GM23338 (cell line): ENCODE results near the gene KIF18B.

Source experiments
- CREB1 ChIP-seq: fragments of 250-450 bp; sonication (Bioruptor Pico); IDR thresholded peaks from 2 replicates; pipeline ENCODE4 v1.5.0; 2020; ENCODE audit warnings: low read depth, mild to moderate bottlenecking, moderate library complexity
- EZH2 ChIP-seq: fragments of 200-600 bp; sonication (generic); IDR thresholded peaks from one replicate; pipeline ENCODE4 v1.8.0; 2017; ENCODE audit warnings: antibody characterized with exemption, mild to moderate bottlenecking, low read depth; ENCODE audit not compliant: unreplicated experiment
- EZH2phosphoT487 ChIP-seq: fragments of 200-600 bp; sonication (generic); IDR thresholded peaks from one replicate; pipeline ENCODE4 v1.8.1; 2018; ENCODE audit warnings: antibody characterized with exemption; ENCODE audit not compliant: unreplicated experiment
- JUNB ChIP-seq: IDR thresholded peaks from one replicate; pipeline ENCODE4 v1.6.1; 2016; ENCODE audit warnings: antibody characterized with exemption; ENCODE audit not compliant: unreplicated experiment
- POLR2AphosphoS5 ChIP-seq: IDR thresholded peaks from 2 replicates; pipeline ENCODE4 v1.6.1; 2016; ENCODE audit warnings: antibody characterized with exemption, low read depth
- REST ChIP-seq: IDR thresholded peaks from one replicate; pipeline ENCODE4 v1.6.1; 2018; ENCODE audit warnings: antibody characterized with exemption; ENCODE audit not compliant: unreplicated experiment
- ZNF114 ChIP-seq: fragments of 250-450 bp; sonication (Bioruptor Pico); IDR thresholded peaks from 2 replicates; pipeline ENCODE4 v1.5.0; 2020; ENCODE audit warnings: mild to moderate bottlenecking, moderate library complexity
- ZNF331 ChIP-seq: fragments of 250-450 bp; sonication (Bioruptor Pico); IDR thresholded peaks from 2 replicates; pipeline ENCODE4 v1.5.0; 2020; ENCODE audit warnings: low read depth, mild to moderate bottlenecking, moderate library complexity
- TF ChIP-seq, protein P1 (sequence below), 2 experiments: fragments of 200-600 bp in 1 of 2; sonication (generic) in 1 of 2; conservative IDR thresholded peaks; 2 replicates each; pipeline versions ENCODE4 v1.5.1 to v1.6.1; 2016 to 2017; ENCODE audit warnings: antibody characterized with exemption in 2 of 2, low read depth in 2 of 2, mild to moderate bottlenecking in 2 of 2, moderate library complexity in 1 of 2
- TF ChIP-seq, protein P2 (sequence below): IDR thresholded peaks from 2 replicates; pipeline ENCODE4 v1.6.1; 2016; ENCODE audit warnings: antibody characterized with exemption

DNA sequence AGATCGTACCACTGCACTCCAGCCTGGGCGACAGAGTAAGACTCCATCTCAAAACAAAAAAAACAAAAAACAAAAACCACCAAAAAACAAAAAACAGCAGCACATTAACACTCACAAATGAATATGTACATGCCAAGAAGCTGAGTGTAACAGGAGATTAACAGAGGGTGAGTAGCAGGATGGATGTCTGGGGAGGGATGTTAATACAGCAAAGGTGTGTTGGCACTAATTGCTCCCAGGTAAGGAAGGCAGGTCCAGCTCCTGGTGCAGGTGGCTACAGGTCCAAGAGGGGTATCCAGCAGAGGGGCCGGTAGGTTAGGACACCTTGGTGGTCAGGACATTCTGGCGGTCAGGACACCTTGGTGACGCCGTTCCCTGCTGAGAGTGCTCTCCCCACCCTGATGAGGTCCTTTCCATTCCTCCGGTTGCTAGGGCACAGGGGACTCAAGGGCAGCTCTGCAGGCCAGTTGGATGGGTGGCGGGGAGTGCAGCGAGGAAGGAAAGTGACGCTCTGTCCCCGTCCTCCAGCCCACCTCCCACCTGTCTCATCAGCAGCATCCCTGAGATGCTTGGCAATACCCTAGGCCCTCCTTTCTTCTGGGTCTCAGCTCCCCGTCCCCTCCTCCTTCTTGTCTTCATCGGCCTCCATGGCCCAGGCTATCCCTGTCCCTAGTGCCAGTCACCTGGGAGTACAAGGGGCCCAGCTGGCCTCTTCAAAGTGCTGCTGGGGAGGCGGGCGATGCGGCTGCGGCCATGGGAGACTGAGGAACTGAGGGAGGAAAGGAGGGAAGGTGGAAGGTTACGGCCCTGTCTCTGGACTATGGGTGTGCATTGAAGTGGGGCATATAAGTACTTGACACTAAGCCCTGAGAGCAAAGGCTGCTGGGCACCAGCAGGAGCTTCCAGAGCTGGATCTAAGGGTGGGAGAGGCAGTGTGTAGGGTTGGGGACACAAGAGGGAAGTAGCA is 21.6 kb downstream of the KIF18B start:
- TF ChIP-seq, protein P1, sequence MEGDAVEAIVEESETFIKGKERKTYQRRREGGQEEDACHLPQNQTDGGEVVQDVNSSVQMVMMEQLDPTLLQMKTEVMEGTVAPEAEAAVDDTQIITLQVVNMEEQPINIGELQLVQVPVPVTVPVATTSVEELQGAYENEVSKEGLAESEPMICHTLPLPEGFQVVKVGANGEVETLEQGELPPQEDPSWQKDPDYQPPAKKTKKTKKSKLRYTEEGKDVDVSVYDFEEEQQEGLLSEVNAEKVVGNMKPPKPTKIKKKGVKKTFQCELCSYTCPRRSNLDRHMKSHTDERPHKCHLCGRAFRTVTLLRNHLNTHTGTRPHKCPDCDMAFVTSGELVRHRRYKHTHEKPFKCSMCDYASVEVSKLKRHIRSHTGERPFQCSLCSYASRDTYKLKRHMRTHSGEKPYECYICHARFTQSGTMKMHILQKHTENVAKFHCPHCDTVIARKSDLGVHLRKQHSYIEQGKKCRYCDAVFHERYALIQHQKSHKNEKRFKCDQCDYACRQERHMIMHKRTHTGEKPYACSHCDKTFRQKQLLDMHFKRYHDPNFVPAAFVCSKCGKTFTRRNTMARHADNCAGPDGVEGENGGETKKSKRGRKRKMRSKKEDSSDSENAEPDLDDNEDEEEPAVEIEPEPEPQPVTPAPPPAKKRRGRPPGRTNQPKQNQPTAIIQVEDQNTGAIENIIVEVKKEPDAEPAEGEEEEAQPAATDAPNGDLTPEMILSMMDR (conservative IDR thresholded peaks at IDR 0.05; ENCODE audit: low read depth in 2 of 2): no peak
- TF ChIP-seq CREB1 (CRISPR knock-in tag): no peak
- TF ChIP-seq EZH2phosphoT487: no peak
- no peak for TF ChIP-seq EZH2
- no peak for TF ChIP-seq JUNB
- no peak for TF ChIP-seq REST
- TF ChIP-seq POLR2AphosphoS5: 0 out of 2 replicates have a peak, but pooled peaks have one; percentile 20
- TF ChIP-seq, protein P2, sequence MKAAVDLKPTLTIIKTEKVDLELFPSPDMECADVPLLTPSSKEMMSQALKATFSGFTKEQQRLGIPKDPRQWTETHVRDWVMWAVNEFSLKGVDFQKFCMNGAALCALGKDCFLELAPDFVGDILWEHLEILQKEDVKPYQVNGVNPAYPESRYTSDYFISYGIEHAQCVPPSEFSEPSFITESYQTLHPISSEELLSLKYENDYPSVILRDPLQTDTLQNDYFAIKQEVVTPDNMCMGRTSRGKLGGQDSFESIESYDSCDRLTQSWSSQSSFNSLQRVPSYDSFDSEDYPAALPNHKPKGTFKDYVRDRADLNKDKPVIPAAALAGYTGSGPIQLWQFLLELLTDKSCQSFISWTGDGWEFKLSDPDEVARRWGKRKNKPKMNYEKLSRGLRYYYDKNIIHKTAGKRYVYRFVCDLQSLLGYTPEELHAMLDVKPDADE: no peak
- no peak for TF ChIP-seq ZNF331
- TF ChIP-seq ZNF114 (CRISPR knock-in tag): no peak
